Temporal lobe (tissue), 2 donors: ENCODE data around the gene SLC7A7. TPM values are rescaled to one million over a fixed set of nuclear protein-coding genes. Genes with fewer than 3 reads are reported as not detected.

ENCODE experiments used
- small RNA-seq: library from RNA; depleted of rRNA; stranded (forward); fragments of <200 nt; gene quantifications from one replicate; pipeline ENCODE3, GENCODE V24; 2014; ENCODE audit warnings: low replicate concordance
- total RNA-seq: library from RNA; depleted of rRNA; stranded (reverse); fragments of >200 nt; gene quantifications from one replicate; pipeline ENCODE4 v1.2.3, GENCODE V29; 2014

SLC7A7 gene
- total RNA-seq, 1 donor from 2014 or later, result 1.5 TPM

Small RNA genes lying within 50 kb of the gene (small RNA-seq; reads per million reads assigned to genes)
- gene RF00019, result not detected
- gene RF00588, result not detected

Other genes starting within 250 kb of the SLC7A7 start
- gene DAD1, start 226.2 kb downstream of the SLC7A7 start, total RNA-seq, result 68.8 TPM
- 3.4 TPM for gene ABHD4, start 217.1 kb downstream of the SLC7A7 start, total RNA-seq
- not detected for gene OR6J1, start 171.1 kb downstream of the SLC7A7 start, total RNA-seq
- 22.6 TPM for gene OXA1L, start 48.7 kb downstream of the SLC7A7 start, total RNA-seq
- gene MRPL52, start 14.5 kb upstream of the SLC7A7 start, total RNA-seq, result 19.9 TPM
- gene MMP14, start 21.1 kb upstream of the SLC7A7 start, total RNA-seq, result 11.3 TPM
- 4.7 TPM for gene LRP10, start 56.3 kb upstream of the SLC7A7 start, total RNA-seq
- 2.0 TPM for gene REM2, start 67.8 kb upstream of the SLC7A7 start, total RNA-seq
- gene RBM23, start 103.7 kb upstream of the SLC7A7 start, total RNA-seq, result 66.6 TPM
- 44.0 TPM for gene PRMT5, start 113.9 kb upstream of the SLC7A7 start, total RNA-seq
- 17.9 TPM for gene HAUS4, start 141.7 kb upstream of the SLC7A7 start, total RNA-seq
- gene AJUBA, start 167.1 kb upstream of the SLC7A7 start, total RNA-seq, result 2.0 TPM
- gene C14orf93, start 194.7 kb upstream of the SLC7A7 start, total RNA-seq, result 3.2 TPM
- 158 TPM for gene PSMB5, start 219.5 kb upstream of the SLC7A7 start, total RNA-seq
- gene PSMB11, start 226.8 kb upstream of the SLC7A7 start, total RNA-seq, result not detected
- 12.0 TPM for gene CDH24, start 242.1 kb upstream of the SLC7A7 start, total RNA-seq